GM18858 (cell line): ENCODE data around the gene XYLT1.
A peak's percentile ranks its signal among the peaks of the same experiment; 100 is the strongest.

Experiments used
- ATAC-seq: cut with Tn5 transposase; IDR thresholded peaks from one replicate; pipeline ENCODE4 v1.9.1; 2021; ENCODE audit not compliant: unreplicated experiment

XYLT1 gene

DNA sequence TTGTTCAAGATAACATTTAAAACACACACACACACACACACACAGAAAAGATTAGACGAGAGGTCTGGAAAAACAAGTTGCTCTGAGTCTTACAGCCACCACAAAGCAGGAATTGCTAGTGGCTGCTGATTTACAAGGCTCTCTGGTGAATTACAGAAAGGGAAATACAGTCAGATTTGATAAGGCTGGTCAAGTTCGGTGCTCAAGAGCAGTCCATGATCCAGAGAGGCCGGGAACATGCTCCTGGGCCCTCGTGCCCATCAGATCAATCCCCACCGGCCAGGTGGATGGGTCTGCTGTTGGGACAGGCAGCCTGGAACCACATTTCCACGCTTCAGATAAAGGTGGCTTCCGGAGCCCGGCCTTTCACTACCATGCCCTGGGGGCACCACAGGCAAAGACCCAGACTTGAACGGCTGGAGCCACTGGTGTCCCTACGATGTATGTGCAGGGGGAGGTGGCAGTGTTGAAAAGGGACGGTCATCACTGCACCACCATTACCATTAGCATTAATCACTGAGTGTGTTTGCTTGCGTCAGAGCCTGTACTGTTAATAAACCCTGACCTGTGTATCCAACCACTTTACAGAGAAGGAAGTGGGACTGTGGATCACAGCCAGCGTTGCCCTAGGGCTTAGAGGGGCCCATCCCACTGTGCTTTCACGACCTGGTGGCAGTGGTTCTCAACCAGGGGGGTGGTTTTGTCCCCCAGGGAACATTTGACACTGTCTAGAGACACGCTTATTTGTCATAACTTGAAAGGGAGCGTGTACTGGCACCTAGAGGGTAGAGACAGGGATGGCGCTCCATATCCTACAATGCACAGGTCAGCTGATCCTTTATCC is 95.1 kb downstream of the XYLT1 start:
- ATAC-seq, result no peak

- no peak for ATAC-seq
These were observed 96.0 kb downstream of the XYLT1 start for GRCh38 chr16:17374668-17375255.

DNA sequence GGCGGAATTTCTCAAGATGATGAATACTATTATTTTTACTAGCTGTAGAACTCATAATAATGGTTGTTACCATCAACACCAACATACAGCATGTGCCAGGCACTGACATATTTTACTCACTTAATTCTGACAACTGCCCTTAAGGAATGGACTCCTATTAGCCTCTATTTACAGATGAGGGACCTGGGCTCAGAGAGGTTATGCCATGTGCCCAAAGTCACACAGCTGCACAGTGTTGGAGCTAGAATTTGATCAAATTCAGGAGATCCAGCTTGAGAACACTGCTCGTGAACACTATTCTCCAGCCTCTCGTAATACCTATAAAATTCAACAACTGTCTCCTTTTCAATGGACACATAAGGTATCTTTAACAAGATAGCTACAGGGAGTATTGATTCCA is 97.2 kb downstream of the XYLT1 start:
- no peak for ATAC-seq

- ATAC-seq, result no peak
These were observed 98.4 kb downstream of the XYLT1 start for GRCh38 chr16:17372386-17372785.

DNA sequence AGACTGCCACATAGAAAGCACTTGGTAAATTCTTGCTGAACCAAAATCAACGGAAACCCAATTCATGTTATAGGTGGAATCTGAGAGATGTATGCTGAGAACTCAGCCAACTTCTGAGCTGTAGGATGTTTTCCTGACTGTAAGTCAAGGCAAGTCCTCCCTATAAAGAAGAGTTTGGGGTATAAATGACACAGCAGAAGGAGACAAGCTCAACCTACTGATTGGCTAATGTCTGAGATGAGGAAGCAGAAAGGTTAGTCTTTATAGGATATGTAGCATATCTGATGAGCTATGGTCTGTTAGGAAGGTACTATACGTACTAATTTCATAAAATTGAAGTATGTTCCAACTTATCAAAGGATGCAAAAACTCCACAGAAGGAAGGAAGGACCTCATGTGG is 99.5 kb downstream of the XYLT1 start:
- no peak for ATAC-seq

DNA sequence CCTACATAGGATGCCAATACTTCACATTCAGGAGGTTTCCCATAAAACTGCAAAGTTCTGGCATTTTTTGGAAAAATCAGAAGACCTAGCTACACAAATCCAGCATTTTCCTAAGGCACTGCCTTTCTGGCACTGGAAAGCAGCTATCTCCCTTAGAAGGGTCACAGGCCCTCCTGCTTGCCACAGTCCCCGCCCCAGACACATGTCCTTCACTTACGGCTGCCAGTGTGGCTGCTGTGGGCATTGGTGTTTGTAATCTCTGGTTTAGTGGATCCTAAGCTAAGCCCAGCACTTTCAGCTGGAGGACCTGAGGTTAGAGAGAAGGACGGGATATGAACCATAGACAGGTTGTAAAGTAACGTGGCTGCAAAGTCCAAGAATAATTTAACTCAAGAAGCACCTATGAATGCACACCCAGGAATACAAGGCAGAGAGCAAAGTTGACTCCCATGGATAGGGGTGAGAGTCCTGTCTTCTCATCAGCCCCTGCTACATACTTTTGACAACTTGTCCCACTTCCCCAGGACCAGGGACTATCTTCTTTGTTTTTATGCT is 100.0 kb downstream of the XYLT1 start:
- ATAC-seq, result no peak

DNA sequence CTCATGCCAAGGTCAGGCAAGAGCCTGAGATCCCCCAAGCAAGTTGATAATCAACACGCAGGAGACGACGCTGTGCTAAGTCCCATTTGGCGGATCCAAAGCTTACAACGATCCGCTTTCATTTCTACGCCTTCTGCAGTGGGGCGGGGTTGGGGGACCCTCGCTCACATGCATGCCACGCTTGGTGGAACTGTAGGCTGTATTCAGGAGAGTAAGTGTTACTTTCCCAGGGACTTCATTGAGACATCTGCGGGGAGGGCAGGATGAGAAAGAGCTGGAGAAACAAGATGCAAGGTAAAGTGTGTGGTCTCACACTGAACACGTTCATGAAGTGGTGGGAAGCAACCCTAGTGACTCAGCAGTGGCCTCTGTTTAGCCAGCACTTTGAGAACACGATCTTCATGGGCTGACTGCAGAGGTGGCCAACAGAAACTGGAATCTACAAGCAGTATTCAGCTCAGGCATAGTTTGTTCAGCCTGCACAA is 100.5 kb downstream of the XYLT1 start:
- no peak for ATAC-seq

- peak; percentile 58 for ATAC-seq
These were observed 101.1 kb downstream of the XYLT1 start for GRCh38 chr16:17369421-17370222.

GRCh38 chr16:17368951-17369350 is 101.8 kb downstream of the XYLT1 start:
- ATAC-seq, result no peak

GRCh38 chr16:17368446-17368845 is 102.3 kb downstream of the XYLT1 start:
- ATAC-seq, result no peak

DNA sequence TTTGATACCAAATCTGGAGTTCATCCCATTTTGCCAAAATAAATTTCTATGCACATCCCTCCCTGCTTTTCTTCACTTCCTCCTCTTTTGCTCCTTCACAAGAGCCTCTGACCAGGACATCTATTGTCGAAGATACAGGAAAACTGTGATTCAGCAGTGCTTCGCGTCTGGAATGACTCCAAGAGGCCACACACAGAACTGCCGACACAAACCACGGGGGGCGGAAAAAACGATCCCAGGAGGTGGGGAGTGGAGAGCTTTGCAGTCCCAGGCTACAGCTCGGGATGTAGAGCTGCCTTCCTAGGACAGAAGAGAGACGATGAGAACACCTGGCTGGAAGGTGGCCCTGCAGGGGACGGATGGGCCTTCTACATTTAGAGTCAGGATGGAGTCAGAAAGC is 102.8 kb downstream of the XYLT1 start:
- no peak for ATAC-seq

DNA sequence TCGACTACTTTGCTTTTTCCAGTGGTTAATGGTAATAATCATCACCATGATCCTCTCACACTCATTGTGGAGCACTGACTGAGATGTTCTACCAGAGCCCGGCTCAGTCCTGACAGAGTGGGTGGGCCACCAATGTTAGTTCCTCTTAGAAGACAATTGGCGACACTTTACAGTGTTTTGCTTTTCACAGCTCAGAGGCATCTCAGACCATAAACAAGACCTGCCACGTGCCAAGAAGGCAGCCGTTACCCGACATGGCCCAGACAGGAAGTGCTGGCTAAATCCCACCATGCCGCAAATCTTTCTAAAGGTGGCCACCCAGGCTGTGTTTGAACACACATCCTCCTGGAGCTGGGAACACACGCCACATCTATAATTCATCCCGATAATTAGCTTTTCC is 103.7 kb downstream of the XYLT1 start:
- ATAC-seq, result no peak

DNA sequence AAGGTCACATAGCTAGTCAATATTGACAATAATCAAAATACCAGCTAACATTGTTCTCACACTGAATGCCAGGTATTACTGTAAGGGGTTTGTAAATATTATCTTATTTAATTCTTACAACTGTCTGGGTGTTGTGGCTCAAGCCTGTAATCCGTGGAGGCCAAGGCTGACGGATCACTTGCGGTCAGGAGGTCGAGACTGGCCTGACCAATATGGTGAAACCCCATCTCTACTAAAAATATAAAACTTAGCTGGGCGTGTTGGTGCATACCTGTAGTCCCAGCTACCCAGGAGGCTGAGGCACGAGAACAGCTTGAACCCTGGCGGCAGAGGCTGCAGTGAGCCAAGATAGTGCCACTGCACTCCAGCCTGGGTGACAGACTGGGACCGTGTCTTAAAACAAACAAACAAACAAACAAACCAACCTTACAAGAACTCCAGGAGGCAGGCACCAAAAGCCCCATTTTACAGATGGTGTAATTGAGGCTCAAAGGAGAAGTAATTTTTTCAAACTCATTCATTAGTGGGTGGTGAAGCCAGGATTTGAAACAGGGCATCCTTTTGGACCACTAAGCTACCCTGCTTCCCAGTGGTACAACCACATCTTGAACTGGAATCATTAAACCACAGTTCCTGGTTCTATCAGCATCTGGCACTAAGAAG is 104.3 kb downstream of the XYLT1 start:
- no peak for ATAC-seq

GRCh38 chr16:17365591-17366298 is 105.0 kb downstream of the XYLT1 start:
- ATAC-seq, result no peak

DNA sequence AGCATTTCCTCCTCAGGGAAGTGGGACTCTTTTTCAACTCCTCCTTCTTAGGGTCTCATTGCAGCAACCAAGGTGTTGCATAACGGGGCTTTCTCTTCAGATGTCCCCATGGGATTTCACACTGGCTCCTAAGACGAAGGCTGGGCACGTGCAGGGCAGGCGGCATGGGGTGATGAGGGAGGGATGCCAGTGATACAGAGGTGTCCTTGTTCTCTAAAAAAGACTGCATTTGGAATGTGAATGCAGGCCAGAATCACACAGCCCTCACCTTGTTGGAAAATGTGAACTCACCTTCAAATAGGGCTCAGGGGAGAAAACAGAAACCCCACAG is 105.6 kb downstream of the XYLT1 start:
- no peak for ATAC-seq

DNA sequence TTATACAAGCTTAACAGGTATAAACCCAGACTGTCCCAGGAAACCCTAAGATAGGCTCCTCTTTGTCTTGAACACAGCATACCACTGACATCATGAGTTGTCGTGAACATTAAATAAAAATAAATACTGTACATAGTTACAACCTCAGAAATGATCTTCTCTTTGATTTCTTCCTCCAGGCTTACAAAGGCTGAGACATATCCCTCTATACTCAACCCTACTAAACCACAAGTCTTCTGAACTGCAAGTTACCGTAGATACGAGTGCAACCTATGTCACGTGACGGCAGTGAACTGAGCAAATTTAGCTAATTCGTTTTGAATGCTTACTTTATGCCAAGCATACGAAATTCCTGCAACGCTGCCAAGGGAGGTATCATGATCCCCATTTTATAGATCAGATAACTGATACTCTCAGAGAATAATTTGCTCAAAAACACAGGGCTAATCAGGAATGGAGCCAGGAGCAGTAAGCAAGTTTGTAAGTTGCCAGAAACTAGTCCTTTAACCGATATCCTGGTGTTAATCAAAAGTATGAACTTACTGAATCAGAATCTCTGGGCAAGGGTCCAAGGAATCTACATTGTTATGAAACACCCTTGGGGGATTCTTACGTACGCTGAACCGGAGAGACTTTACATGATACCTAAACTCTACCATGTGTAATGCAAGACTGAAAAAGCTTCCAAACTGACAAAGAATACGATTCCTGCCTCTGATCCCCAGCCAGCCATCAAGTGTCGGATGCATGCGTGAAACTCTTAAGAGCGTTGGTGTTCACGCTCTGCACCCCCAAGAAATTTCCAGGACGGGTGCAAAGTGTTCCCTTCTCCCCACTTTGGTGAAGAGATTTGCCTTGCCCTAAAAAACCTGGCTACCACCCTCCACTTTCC is 106.2 kb downstream of the XYLT1 start:
- no peak for ATAC-seq

- no peak for ATAC-seq
These were observed 107.8 kb downstream of the XYLT1 start for GRCh38 chr16:17362946-17363345.

GRCh38 chr16:17362183-17362582 is 108.6 kb downstream of the XYLT1 start:
- ATAC-seq, result no peak

GRCh38 chr16:17360693-17361122 is 110.1 kb downstream of the XYLT1 start:
- no peak for ATAC-seq
